ENCODE measurements around the gene ARRDC5. TPM values are rescaled to one million over a fixed set of nuclear protein-coding genes. Genes with fewer than 3 reads are reported as not detected.

The ARRDC5 gene
- total and polyA plus RNA-seq, 2 of the 13 experiments (the other 11 are each of a cell fraction or from before 2014, with no cell fraction given): not detected

GRCh38 chr19:4870025-4870700, 32.5 kb downstream of the ARRDC5 start (continued):
- TF ChIP-seq ZBTB37 (CRISPR knock-in tag; IDR thresholded peaks at IDR 0.05): 0 out of 2 replicates have a peak, but pooled peaks have one; percentile 28
- TF ChIP-seq ZFP36 (IDR thresholded peaks at IDR 0.05; ENCODE audit: borderline replicate concordance, low read depth, low read length, partially characterized antibody): no peak
- no peak for TF ChIP-seq U2AF1 (optimal IDR thresholded peaks at IDR 0.05; ENCODE audit: low read depth, low read length)
- no peak for TF ChIP-seq FOXP1 (IDR thresholded peaks at IDR 0.05)
- TF ChIP-seq FOXP1 (CRISPR knock-in tag; IDR thresholded peaks at IDR 0.05): no peak
- no peak for TF ChIP-seq KIAA2018 (CRISPR knock-in tag; IDR thresholded peaks at IDR 0.05; ENCODE audit: borderline replicate concordance)
- no peak for TF ChIP-seq KLF15 (CRISPR knock-in tag; IDR thresholded peaks at IDR 0.05; ENCODE audit: borderline replicate concordance)
- no peak for TF ChIP-seq PRDM4 (CRISPR knock-in tag; IDR thresholded peaks at IDR 0.05; ENCODE audit: borderline replicate concordance)
- TF ChIP-seq POGZ (CRISPR knock-in tag; IDR thresholded peaks at IDR 0.05): peak; percentile 92
- no peak for TF ChIP-seq NFYB (CRISPR knock-in tag; IDR thresholded peaks at IDR 0.05)
- no peak for TF ChIP-seq NFATC3 (CRISPR knock-in tag; IDR thresholded peaks at IDR 0.05)
- TF ChIP-seq PCBP1 (IDR thresholded peaks at IDR 0.05; ENCODE audit: borderline replicate concordance, low read depth, low read length): 0 out of 2 replicates have a peak, but pooled peaks have one; percentile 54
- no peak for TF ChIP-seq ZNF782 (CRISPR knock-in tag; IDR thresholded peaks at IDR 0.05; ENCODE audit: borderline replicate concordance)
- TF ChIP-seq PTBP1 (IDR thresholded peaks at IDR 0.05; ENCODE audit: low read depth, low read length, poor library complexity, severe bottlenecking): peak; percentile 90
- no peak for TF ChIP-seq NFE2L2 (IDR thresholded peaks at IDR 0.05; ENCODE audit: low read length)
- TF ChIP-seq TCF7 (IDR thresholded peaks at IDR 0.05; ENCODE audit: low read depth): no peak
- TF ChIP-seq ZNF329 (CRISPR knock-in tag; IDR thresholded peaks at IDR 0.05; ENCODE audit: low read depth): peak; percentile 96
